ENCODE data around the gene MKKS.

DNA sequence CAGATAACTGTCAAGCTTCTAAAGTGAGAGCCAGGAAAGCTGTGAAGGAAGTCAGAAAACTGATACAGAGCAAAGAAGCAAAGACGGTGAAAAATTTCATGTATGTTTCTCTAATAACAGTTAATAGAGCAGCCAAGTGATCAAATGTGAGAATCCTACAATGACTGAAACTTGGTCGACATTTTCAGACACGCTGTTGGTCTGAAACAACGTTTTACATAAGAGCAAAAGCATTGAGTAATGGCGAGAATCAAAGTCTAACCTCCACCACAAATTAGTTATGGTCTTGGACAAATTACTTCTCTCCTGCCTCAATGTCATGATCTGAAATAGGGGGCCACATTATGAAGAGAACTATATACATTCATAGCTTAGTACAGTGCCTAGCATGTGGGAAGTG, 3.3 kb downstream of the MKKS start:
- TF ChIP-seq, protein P1, sequence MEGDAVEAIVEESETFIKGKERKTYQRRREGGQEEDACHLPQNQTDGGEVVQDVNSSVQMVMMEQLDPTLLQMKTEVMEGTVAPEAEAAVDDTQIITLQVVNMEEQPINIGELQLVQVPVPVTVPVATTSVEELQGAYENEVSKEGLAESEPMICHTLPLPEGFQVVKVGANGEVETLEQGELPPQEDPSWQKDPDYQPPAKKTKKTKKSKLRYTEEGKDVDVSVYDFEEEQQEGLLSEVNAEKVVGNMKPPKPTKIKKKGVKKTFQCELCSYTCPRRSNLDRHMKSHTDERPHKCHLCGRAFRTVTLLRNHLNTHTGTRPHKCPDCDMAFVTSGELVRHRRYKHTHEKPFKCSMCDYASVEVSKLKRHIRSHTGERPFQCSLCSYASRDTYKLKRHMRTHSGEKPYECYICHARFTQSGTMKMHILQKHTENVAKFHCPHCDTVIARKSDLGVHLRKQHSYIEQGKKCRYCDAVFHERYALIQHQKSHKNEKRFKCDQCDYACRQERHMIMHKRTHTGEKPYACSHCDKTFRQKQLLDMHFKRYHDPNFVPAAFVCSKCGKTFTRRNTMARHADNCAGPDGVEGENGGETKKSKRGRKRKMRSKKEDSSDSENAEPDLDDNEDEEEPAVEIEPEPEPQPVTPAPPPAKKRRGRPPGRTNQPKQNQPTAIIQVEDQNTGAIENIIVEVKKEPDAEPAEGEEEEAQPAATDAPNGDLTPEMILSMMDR (IDR thresholded peaks at IDR 0.05): no peak
- no peak for TF ChIP-seq POLR2A (IDR thresholded peaks at IDR 0.05)
